Activated effector memory CD4-positive, alpha-beta T cell treated with Interleukin-2 at 50 U/mL for 16 hours (primary cell): Measurements from ENCODE around the gene HEBP1.

Experiments used
- DNase-seq: peaks from one replicate; pipeline ENCODE4 v3.0.0-alpha.2; 2020

Gene HEBP1

GRCh38 chr12:13023811-13024530 lies 23.9 kb upstream of the HEBP1 start:
- no peak for DNase-seq

- no peak for DNase-seq
Measured at GRCh38 chr12:13022851-13023271, 22.8 kb upstream of the HEBP1 start.

GRCh38 chr12:13011098-13011497 lies 11.0 kb upstream of the HEBP1 start:
- DNase-seq = no peak

- DNase-seq = no peak
Measured at GRCh38 chr12:13008741-13009380, 8.8 kb upstream of the HEBP1 start.

DNA sequence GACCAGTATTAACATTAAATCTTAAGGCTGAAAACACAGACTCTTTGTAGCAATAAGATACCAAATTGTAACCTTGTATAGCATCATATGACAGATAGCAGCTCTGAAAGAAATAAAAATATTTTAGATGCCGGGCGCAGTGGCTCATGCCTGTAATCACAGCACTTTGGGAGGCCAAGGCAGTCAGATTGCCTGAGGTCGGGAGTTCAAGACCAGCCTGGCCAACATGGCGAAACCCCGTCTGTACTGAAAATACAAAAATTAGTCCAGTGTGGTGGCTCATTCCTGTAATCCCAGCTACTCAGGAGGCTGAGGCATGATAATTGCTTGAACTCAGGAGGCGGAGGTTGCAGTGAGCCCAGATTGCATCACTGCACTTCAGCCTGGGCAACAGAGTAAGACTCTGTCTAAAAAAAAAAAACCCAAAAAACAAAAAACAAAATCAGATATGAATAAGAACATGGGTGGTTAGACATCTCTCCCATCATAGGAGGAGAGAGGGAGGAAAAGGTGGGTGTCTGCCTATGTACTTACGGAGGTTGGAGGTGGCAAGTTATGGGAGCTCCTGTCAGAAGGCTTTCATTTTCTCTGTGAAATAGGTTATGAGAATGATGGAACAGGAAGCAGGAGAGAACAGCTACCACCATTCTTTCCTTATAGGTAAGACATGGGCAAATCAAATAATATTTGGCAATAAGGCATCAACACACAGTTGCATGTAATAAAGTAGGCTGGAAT lies 7.6 kb upstream of the HEBP1 start:
- no peak for DNase-seq

DNA sequence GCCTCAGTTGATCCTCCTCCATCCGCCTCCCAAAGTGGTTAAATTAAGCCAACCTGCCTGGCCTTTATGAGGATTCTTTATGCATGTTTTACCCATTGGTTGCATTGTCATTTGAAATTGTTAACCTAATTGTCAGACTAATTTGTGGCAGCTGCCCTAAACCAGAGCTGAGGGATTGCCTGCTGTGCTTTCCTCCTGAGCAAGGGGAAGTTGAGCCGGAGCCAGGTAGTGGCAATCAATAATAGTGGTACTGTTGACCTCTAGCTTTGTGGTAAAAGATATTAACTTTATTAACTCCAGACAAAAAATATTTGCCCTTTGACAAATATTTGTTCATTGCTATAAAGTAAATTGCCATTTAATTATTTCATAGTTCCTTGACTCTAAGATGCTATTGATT lies 5.6 kb upstream of the HEBP1 start:
- no peak for DNase-seq

DNA sequence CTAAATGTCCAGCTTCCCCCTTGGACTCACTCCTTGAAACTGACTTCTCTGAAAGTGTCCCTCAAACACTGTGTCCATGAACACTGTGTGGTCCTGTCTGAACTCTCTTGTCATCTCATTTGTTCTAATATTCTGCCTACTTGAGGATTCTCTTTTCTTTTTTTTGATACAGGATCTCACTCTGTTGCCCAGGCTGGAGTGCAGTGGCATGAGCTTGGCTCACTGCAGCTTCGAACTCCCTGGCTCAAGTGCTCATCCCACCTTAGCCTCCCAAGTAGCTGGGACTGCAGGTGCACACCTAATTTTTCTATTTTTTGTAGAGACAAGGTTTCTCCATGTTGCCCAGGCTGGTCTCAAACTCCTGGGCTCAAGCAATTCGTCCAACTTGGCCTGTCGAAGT lies 4.9 kb upstream of the HEBP1 start:
- DNase-seq = no peak

- DNase-seq = no peak
Measured at GRCh38 chr12:13004361-13004760, 4.3 kb upstream of the HEBP1 start.

DNA sequence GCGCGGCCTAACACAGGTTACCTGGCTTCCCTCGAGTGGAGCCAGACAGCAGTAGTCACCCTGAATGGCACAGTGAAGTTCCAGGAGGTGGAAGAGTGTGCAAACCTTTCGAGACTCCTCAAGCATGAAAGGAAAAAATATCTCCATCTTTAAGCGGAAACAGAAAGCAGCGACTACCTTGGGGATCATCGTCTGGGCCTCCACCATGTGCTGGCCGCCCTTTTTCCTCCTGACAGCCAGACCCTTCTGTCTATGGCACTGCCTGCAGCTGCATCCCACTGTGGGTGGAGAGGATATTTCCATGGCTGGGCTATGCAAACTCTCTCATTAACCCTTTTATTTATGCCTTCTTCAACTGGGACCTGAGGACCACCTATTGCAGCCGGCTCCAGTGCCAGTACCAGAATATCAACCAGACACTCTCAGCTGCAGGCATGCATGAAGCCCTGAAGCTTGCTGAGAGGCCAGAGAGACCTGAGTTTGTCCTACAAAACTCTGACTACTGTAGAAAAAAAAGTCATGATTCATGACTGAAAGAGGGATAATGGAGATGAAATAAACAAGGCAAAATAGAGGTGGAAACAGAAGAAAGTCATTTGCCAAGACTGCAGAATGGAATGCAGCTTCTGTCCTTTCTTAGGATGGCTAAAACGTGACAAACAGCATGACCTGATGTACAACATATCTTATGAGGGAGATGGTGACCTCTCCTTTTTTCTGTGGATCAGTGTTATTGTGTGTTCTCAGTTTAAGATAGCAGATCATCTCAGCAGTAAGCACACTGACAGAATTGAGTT lies 2.4 kb upstream of the HEBP1 start:
- DNase-seq = no peak

GRCh38 chr12:13001775-13002040 lies 1.6 kb upstream of the HEBP1 start:
- DNase-seq = no peak

GRCh38 chr12:13000925-13001774 lies 1.1 kb upstream of the HEBP1 start:
- peak; percentile 17 for DNase-seq

DNA sequence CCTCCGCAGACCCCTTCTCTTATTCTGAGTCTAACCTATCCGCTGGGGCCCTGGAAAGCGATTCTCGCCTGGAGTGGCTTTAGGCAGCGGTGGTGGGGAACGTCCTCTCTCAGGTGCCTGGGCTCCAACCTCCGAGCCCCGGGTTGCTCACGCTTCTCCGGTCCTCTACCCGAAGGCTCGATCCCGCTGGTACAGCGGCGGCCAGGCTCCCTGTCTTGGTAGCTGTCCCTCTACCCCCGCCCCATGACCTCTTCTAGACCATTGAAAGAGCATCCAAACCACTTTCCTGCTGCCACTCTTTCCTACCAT lies 505 bp upstream of the HEBP1 start:
- DNase-seq = no peak

DNA sequence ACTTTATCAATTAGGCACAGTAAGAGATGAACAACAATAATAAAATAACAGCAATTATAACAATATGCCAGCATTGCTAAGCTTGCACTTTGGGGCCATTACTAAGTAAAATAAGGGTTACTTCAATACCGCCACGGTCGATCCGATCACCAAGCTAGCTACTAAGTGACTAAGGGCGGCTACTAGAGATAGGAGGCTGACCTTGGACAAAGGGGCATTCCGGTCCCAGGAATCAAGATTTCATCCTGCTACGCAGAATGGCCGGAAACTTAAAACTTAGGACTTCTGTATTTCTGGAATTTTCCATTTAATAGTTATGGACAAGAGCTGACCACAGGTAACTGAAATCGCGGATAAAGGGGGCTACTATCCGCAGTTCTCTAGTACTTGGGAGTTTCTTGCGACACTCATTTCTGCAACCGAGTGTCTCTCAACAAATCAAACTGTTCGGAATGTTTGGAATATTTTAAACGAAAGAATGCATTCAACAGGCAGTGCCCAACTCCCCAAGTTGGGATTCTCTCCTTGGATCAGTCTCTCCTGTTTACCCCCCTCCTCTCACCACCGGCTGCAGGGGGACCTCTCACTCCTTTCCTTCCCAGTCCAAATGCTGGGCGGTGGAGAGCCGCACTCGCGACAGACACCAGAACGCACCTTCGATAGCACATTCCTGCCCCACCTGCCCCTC lies 650 bp downstream of the HEBP1 start:
- DNase-seq = no peak

- DNase-seq = no peak
Measured at GRCh38 chr12:12998248-12998647, 1.8 kb downstream of the HEBP1 start.

DNA sequence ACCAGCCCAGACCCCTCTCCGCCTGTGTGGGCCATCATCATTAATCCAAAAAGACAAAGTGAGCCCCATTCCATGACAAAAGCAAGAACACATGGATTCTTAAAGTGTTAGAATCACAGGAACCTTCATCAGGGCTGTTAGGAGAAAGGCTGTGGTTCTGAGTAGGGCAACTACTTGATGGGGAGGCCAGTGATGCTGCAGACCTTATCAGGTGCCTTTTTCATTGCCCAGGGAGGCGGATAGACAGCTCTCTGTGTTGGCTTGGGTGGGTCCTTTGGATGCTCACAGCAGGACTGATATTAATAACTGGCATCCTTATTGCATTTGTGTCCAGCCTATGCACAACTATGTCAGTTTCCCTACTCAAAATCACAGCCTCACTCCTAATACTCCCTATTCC lies 2.3 kb downstream of the HEBP1 start:
- DNase-seq = no peak

- no peak for DNase-seq
Measured at GRCh38 chr12:12997156-12997555, 2.9 kb downstream of the HEBP1 start.

DNA sequence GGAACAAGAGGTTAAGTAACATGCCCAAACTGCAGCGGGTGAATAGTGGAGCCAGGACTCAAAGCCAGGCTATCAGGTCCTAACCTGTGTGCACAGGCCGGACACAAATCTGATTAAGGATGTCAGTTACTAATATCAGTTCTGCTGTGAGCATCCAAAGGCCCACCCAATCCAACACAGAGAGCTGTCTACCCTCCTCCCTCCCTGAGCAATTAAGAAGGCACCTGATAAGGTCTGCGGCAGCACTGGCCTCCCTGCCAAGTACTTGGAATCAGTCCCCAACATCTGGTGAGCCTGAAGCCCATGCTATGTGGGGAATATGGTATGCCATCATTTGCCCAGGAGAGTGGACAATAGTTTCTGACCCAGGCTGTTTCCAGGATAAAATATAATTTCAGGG lies 3.9 kb downstream of the HEBP1 start:
- no peak for DNase-seq

- no peak for DNase-seq
Measured at GRCh38 chr12:12995088-12995487, 5.0 kb downstream of the HEBP1 start.

DNA sequence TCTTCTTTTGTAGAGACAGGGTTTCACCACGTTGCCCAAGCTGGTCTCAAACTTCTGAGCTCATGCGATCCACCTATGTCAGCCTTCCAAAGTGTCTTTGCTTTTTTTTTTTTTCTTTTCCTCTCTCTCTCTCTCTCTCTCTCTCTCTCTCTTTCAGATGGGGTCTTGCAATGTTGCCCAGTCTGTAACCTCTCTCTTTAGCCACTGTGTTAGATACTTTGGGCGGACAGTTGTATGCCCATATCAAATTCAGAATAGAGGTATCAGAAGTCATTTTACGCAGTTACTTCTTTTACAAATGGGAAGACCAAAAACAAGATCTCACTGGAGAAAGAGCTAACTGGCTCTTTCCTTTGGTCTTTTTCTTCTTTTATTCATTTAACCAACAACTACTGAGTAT lies 6.7 kb downstream of the HEBP1 start:
- DNase-seq = no peak

- DNase-seq = no peak
Measured at GRCh38 chr12:12992418-12993130, 7.5 kb downstream of the HEBP1 start.

DNA sequence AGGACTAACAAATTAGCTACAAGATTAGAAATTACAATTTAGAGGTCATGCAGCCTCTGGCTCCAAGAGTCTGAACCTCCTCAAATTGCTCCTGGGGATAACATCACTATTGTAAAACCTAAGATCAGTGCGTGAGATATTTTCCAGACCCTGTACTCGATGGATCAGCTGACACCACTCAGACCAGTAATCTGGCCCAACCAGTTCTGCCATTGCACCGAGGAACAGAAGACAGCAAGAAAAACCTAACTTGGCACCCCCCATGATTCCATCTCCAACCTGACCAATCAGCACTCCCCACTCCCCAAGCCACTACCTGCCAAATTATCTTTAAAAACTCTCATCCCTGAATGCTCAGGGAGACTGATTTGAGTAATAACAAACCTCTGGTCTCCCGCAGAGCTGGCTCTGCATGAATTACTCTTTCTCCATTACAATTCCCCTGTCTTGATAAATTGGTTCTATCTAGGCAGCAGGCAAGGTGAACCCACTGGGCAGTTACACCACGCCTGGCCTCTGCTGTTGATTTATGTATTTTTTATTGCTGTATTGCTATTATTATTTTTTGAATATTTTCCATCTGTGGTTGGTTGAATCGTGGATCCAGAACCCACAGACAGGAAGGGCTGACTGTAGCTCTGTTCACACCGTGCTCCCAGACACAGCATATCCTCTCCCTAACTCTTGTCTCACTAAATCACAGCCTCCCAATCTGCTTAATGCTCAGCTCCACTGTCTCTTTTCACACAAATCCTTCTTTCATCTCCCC lies 9.2 kb downstream of the HEBP1 start:
- DNase-seq = no peak
